SK-N-SH (cell line): Measurements from ENCODE around the gene ASB15. TPM values are rescaled to one million over a fixed set of nuclear protein-coding genes. Genes with fewer than 3 reads are reported as not detected.

ENCODE experiments used
- CTCF ChIA-PET: fragments of 300-600, 350-600 bp; formaldehyde crosslinking; extraction: SDS; loops from one replicate; lab custom pipeline; 2021; lab: Yijun Ruan, JAX
- POLR2A ChIA-PET: fragments of 350-600 bp; sonication (Branson Sonifier 250); formaldehyde crosslinking; extraction: SDS; loops from one replicate; lab custom pipeline; 2020; ENCODE audit warnings: antibody characterized with exemption, inconsistent platforms; lab: Yijun Ruan, JAX
- DNase-seq: peaks from one replicate; pipeline ENCODE4 v3.0.0; 2012
- H2AFZ ChIP-seq: fragments of 200-600 bp; sonication (generic); 2 replicates; pipeline ENCODE4 v1.8.1; 2016; ENCODE audit warnings: antibody characterized with exemption, mild to moderate bottlenecking, low read depth
- H3F3A ChIP-seq: fragments of 200-600 bp; sonication (generic); replicated peaks from 2 replicates; pipeline ENCODE3; 2016; ENCODE audit warnings: antibody characterized with exemption, mild to moderate bottlenecking; ENCODE audit not compliant: insufficient read depth
- H3K27ac ChIP-seq, 2 experiments: fragments of 200-500 bp in 1 of 2; fragments of 200-600 bp in 1 of 2; sonication (Bioruptor generic) in 1 of 2; sonication (generic), shearing (Covaris generic) in 1 of 2; 2 replicates each; pipeline versions ENCODE4 v1.5.1 to v1.6.1; 2014 to 2016; ENCODE audit warnings: low read depth in 2 of 2, inconsistent platforms in 1 of 2, low read length in 1 of 2, mild to moderate bottlenecking in 1 of 2, mixed read lengths in 1 of 2
- H3K27me3 ChIP-seq: fragments of 200-600 bp; sonication (generic), shearing (Covaris generic); 2 replicates; pipeline ENCODE4 v1.6.1; 2016; ENCODE audit warnings: mixed run types; ENCODE audit not compliant: insufficient read depth
- H3K36me3 ChIP-seq, 2 experiments: fragments of 200-500 bp in 1 of 2; fragments of 200-600 bp in 1 of 2; sonication (Bioruptor generic) in 1 of 2; sonication (generic) in 1 of 2; replicated peaks in 1 of 2; 2 replicates each; pipeline versions ENCODE3 to v1.5.1; 2014 to 2016; ENCODE audit warnings: low read length in 1 of 2, mild to moderate bottlenecking in 1 of 2; ENCODE audit not compliant: insufficient read depth in 2 of 2, control insufficient read depth in 1 of 2
- H3K4me1 ChIP-seq, 2 experiments: fragments of 200-500 bp in 1 of 2; fragments of 200-600 bp in 1 of 2; sonication (Bioruptor generic) in 1 of 2; sonication (generic), shearing (Covaris generic) in 1 of 2; 2 replicates each; pipeline versions ENCODE4 v1.5.1 to v1.6.1; 2014 to 2016; ENCODE audit warnings: low read depth in 1 of 2, low read length in 1 of 2, mixed run types in 1 of 2; ENCODE audit not compliant: insufficient read depth in 2 of 2, control insufficient read depth in 1 of 2
- H3K4me2 ChIP-seq: fragments of 200-600 bp; sonication (generic), shearing (Covaris generic); 2 replicates; pipeline ENCODE4 v1.6.1; 2017; ENCODE audit warnings: mixed run types
- H3K4me3 ChIP-seq, 2 experiments: fragments of 200-500 bp in 1 of 2; fragments of 200-600 bp in 1 of 2; sonication (Bioruptor generic) in 1 of 2; sonication (generic), shearing (Covaris generic) in 1 of 2; 2 replicates each; pipeline versions ENCODE4 v1.5.1 to v1.8.1; 2014 to 2016; ENCODE audit warnings: low read depth in 2 of 2, inconsistent platforms in 1 of 2, low read length in 1 of 2, mild to moderate bottlenecking in 1 of 2, mixed read lengths in 1 of 2, moderate library complexity in 1 of 2
- H3K79me2 ChIP-seq: fragments of 200-600 bp; sonication (generic); 2 replicates; pipeline ENCODE4 v1.8.1; 2017; ENCODE audit warnings: mild to moderate bottlenecking; ENCODE audit not compliant: insufficient read depth
- H3K9ac ChIP-seq: fragments of 200-600 bp; sonication (generic); 2 replicates; pipeline ENCODE4 v1.6.1; 2017; ENCODE audit warnings: mixed run types
- H3K9me2 ChIP-seq: fragments of 200-600 bp; sonication (generic); 2 replicates; pipeline ENCODE4 v1.6.1; 2017; ENCODE audit warnings: mixed run types
- H3K9me3 ChIP-seq: fragments of 200-600 bp; sonication (generic); 2 replicates; pipeline ENCODE4 v1.6.1; 2017; ENCODE audit warnings: mixed run types, mild to moderate bottlenecking, moderate library complexity
- H4K20me1 ChIP-seq: fragments of 200-600 bp; sonication (generic); 2 replicates; pipeline ENCODE4 v1.6.1; 2017; ENCODE audit warnings: mild to moderate bottlenecking, mixed run types; ENCODE audit not compliant: insufficient read depth
- CHD2 ChIP-seq: fragments of 150-350 bp; IDR thresholded peaks from 2 replicates; pipeline ENCODE4 v1.6.1; 2018; ENCODE audit warnings: low read length; ENCODE audit not compliant: partially characterized antibody
- EP300 ChIP-seq, 2 experiments: IDR thresholded peaks; 2 replicates each; pipeline versions ENCODE4 v1.4.0 to v1.6.1; 2012; ENCODE audit warnings: borderline replicate concordance in 1 of 2, low read depth in 1 of 2, low read length in 1 of 2
- FOXM1 ChIP-seq: IDR thresholded peaks from 2 replicates; pipeline ENCODE4 v1.4.0; 2012; ENCODE audit warnings: low read depth, mild to moderate bottlenecking
- GATA2 ChIP-seq: sonication (generic); formaldehyde crosslinking; IDR thresholded peaks from 2 replicates; pipeline ENCODE4 v1.5.0; 2020; ENCODE audit warnings: mild to moderate bottlenecking, missing genetic modification reagents
- TCF12 ChIP-seq: IDR thresholded peaks from 2 replicates; pipeline ENCODE4 v1.4.0; 2012
- TEAD4 ChIP-seq: IDR thresholded peaks from 2 replicates; pipeline ENCODE4 v1.4.0; 2012; ENCODE audit warnings: mild to moderate bottlenecking, borderline replicate concordance; ENCODE audit not compliant: insufficient read depth
- WGBS: methylation state at CpG from one replicate; pipeline ENCODE4 v1.1.6; 2017; ENCODE audit warnings: low lambda C conversion rate; 5-methylcytosine and 5-hydroxymethylcytosine counted together
- polyA plus RNA-seq, 3 experiments: library from polyadenylated mRNA; depleted of rRNA; stranded (reverse); fragments of >200 nt; gene quantifications; 2 replicates each; pipeline ENCODE4 v1.2.3, GENCODE V29; 2012
- TF ChIP-seq, protein P1 (sequence below): IDR thresholded peaks from 2 replicates; pipeline ENCODE4 v1.4.0; 2012; ENCODE audit warnings: low read depth, borderline replicate concordance
- TF ChIP-seq, protein P2 (sequence below): IDR thresholded peaks from 2 replicates; pipeline ENCODE4 v1.4.0; 2012; ENCODE audit warnings: low read depth, borderline replicate concordance
- TF ChIP-seq, protein P3 (sequence below): IDR thresholded peaks from 2 replicates; pipeline ENCODE4; 2012

ASB15 gene
- polyA plus RNA-seq, 1 of the 3 experiments (the other 2 are of a cell fraction) = not detected

DNA sequence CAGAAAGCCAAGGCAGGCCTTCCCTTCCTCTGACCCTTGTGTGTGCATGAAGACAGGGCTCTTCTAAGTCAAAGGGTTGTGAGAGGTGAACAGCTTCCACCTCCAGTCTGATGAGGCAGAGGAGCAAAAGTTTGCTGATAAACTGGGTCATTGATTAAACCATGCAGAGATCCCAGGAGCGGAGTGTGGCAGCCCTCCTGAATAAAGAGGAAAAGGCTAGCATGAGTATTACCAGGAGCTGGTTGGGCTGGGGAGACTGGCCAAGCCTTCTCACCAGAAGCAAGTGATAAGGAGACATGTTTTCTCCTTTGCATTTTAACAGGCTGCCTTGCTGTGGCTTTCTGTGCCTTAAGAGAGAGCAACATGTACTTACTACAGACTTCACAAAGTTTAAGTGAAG, 64.3 kb downstream of the ASB15 start:
- no peak for DNase-seq
- no peaks in the 10 kb centered on the region for H3F3A ChIP-seq
- H3K27ac ChIP-seq = no peak overlapping the region; a peak in 1 of 4 replicates
- no peaks in the 10 kb centered on the region for H3K79me2 ChIP-seq
- H3K36me3 ChIP-seq = no peaks in the 10 kb centered on the region
- no peak overlapping the region for H3K4me2 ChIP-seq
- H2AFZ ChIP-seq = no peak overlapping the region
- no peaks in the 10 kb centered on the region for H3K27me3 ChIP-seq
- ChIA-PET CTCF (interaction anchor here (0.9 to 4.6 kb wide), 6 partner anchors 8 to 85 kb away, joined by 3 to 27 read pairs (median 4); no protein-coding TSS in a partner anchor), POLR2A (interaction anchor here (0.6 kb wide), 1 partner anchor 8 kb away, joined by 6 read pairs; no protein-coding TSS in a partner anchor)
- H3K4me1 ChIP-seq = peaks cover 0 to 12% of the 10 kb centered on the region in 2 experiments; a peak in 2 of 4 replicates
- H3K9me3 ChIP-seq = no peaks in the 10 kb centered on the region
- no peaks in the 10 kb centered on the region for H3K9me2 ChIP-seq
- H3K9ac ChIP-seq = no peak overlapping the region
- H3K4me3 ChIP-seq = no peak overlapping the region
- no peaks in the 10 kb centered on the region for H4K20me1 ChIP-seq
- WGBS = 87% methylated on average over 1 of the region's 1 CpG
- TF ChIP-seq CHD2 (no peak), GATA2 (CRISPR knock-in tag) (no peak), FOXM1 (no peak)
- TF ChIP-seq, protein P1, sequence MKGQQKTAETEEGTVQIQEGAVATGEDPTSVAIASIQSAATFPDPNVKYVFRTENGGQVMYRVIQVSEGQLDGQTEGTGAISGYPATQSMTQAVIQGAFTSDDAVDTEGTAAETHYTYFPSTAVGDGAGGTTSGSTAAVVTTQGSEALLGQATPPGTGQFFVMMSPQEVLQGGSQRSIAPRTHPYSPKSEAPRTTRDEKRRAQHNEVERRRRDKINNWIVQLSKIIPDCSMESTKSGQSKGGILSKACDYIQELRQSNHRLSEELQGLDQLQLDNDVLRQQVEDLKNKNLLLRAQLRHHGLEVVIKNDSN = no peak
- TF ChIP-seq, protein P2, sequence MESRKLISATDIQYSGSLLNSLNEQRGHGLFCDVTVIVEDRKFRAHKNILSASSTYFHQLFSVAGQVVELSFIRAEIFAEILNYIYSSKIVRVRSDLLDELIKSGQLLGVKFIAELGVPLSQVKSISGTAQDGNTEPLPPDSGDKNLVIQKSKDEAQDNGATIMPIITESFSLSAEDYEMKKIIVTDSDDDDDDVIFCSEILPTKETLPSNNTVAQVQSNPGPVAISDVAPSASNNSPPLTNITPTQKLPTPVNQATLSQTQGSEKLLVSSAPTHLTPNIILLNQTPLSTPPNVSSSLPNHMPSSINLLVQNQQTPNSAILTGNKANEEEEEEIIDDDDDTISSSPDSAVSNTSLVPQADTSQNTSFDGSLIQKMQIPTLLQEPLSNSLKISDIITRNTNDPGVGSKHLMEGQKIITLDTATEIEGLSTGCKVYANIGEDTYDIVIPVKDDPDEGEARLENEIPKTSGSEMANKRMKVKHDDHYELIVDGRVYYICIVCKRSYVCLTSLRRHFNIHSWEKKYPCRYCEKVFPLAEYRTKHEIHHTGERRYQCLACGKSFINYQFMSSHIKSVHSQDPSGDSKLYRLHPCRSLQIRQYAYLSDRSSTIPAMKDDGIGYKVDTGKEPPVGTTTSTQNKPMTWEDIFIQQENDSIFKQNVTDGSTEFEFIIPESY = no peak

DNA sequence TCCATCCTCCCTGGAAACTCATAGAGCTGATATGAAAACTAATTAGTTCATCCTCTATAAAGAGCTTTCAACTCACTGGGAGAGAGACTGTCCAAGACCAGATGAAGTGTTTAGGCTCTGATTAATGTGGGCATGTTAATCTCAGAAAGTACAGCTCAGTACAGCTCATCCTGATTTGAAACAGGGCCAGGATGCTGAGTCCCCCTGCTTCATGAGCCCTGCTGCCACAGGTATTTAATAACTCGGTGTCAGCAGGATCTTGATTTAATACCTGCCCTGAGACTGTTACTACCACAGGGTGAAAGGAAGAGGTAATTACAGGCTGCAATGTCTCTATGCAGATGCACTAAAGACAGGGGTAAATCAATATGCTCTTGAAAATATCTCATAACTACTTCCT, 64.9 kb downstream of the ASB15 start:
- Histone ChIP-seq H3K4me2 (no peak overlapping the region), H4K20me1 (no peaks in the 10 kb centered on the region), H3K9ac (no peak overlapping the region), H3K4me1 (peaks cover 0 to 10% of the 10 kb centered on the region in 2 experiments; a peak in 2 of 4 replicates), H3K36me3 (no peaks in the 10 kb centered on the region), H3K27me3 (no peaks in the 10 kb centered on the region), H2AFZ (no peak overlapping the region), H3F3A (no peaks in the 10 kb centered on the region), H3K79me2 (no peaks in the 10 kb centered on the region)
- CTCF ChIA-PET = interaction anchor here (0.7 to 4.6 kb wide), 6 partner anchors 10 to 1264 kb away, joined by 3 to 27 read pairs (median 4); no protein-coding TSS in a partner anchor
- peak; percentile 30 for DNase-seq
- 38% methylated on average over 1 of the region's 1 CpG for WGBS
- no peak for TF ChIP-seq TEAD4
- TF ChIP-seq, protein P3, sequence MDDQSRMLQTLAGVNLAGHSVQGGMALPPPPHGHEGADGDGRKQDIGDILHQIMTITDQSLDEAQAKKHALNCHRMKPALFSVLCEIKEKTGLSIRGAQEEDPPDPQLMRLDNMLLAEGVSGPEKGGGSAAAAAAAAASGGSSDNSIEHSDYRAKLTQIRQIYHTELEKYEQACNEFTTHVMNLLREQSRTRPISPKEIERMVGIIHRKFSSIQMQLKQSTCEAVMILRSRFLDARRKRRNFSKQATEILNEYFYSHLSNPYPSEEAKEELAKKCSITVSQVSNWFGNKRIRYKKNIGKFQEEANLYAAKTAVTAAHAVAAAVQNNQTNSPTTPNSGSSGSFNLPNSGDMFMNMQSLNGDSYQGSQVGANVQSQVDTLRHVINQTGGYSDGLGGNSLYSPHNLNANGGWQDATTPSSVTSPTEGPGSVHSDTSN = peak; percentile 65
- 0 out of 4 replicates have a peak, but pooled peaks of 1 of the 2 experiments have one; percentile 35 for TF ChIP-seq EP300 (IDR thresholded peaks at IDR 0.05; ENCODE audit: borderline replicate concordance in 1 of 2, low read depth in 1 of 2, low read length in 1 of 2)
- TF ChIP-seq TCF12 = peak; percentile 21; the same call in 1 of the 2 replicates
- TF ChIP-seq, all 33 proteins: peak for 3
- no peaks in the 10 kb centered on the region for H3K9me2 ChIP-seq
- H3K9me3 ChIP-seq = no peaks in the 10 kb centered on the region
- POLR2A ChIA-PET = no interaction called here
- no peak overlapping the region for H3K27ac ChIP-seq
- no peak overlapping the region for H3K4me3 ChIP-seq
